ENCODE results near the gene SRGAP2C. TPM values are rescaled to one million over a fixed set of nuclear protein-coding genes. Genes with fewer than 3 reads are reported as not detected.

SRGAP2C gene
- 30.0 and 38.1 TPM in 2 replicates for total RNA-seq

GRCh38 chr1:121184290-121185127, at the start of gene SRGAP2C, which contains the start of gene FAM72B:
Gene SRGAP2C, plus strand, starts transcription at chr1:121184975. Its CDS starts 2,472 bp downstream, at chr1:121187447.
Gene FAM72B, minus strand, starts transcription at chr1:121184340. Its CDS starts 851 bp downstream, at chr1:121183489.

Other genes with a start within 250 kb of the SRGAP2C start
- 0.66 and 1.3 TPM in 2 replicates for gene FAM72B, start 635 bp upstream of the SRGAP2C start, total RNA-seq